Osteoblast (primary cell): ENCODE measurements around the gene EXD3. TPM values are rescaled to one million over a fixed set of nuclear protein-coding genes. Genes with fewer than 3 reads are reported as not detected.
A peak's percentile ranks its signal among the peaks of the same experiment; 100 is the strongest.

Source experiments
- DNase-seq: peaks from one replicate; pipeline ENCODE4 v3.0.0; 2011; ENCODE audit warnings: low spot score, mixed read lengths; ENCODE audit not compliant: insufficient read length; ENCODE audit errors: missing footprints
- H2AFZ ChIP-seq: 2 replicates; pipeline ENCODE4 v1.6.0; 2011; ENCODE audit warnings: mild to moderate bottlenecking, low read length
- H3K27ac ChIP-seq: 2 replicates; pipeline ENCODE4 v1.5.1; 2011; ENCODE audit warnings: mild to moderate bottlenecking, low read depth, low read length, moderate library complexity
- H3K27me3 ChIP-seq: 2 replicates; pipeline ENCODE4 v1.6.0; 2012; ENCODE audit warnings: mild to moderate bottlenecking, control low read depth, inconsistent platforms, low read length, moderate library complexity; ENCODE audit not compliant: insufficient read depth
- H3K36me3 ChIP-seq: 2 replicates; pipeline ENCODE4 v1.5.1; 2011; ENCODE audit warnings: mild to moderate bottlenecking, low read length, control low read depth, moderate library complexity; ENCODE audit not compliant: insufficient read depth
- H3K4me1 ChIP-seq: 2 replicates; pipeline ENCODE4 v1.5.1; 2011; ENCODE audit warnings: mild to moderate bottlenecking, low read length, control low read depth, moderate library complexity; ENCODE audit not compliant: insufficient read depth
- H3K4me2 ChIP-seq: 2 replicates; pipeline ENCODE4 v1.6.0; 2011; ENCODE audit warnings: mild to moderate bottlenecking, low read length; ENCODE audit not compliant: insufficient read depth
- H3K4me3 ChIP-seq: fragments of 200-600 bp; sonication (generic); 3 replicates; pipeline ENCODE4 v1.5.1; 2012; ENCODE audit warnings: mild to moderate bottlenecking, low read length, inconsistent platforms; ENCODE audit not compliant: insufficient read depth
- H3K79me2 ChIP-seq: 2 replicates; pipeline ENCODE4 v1.6.0; 2012; ENCODE audit warnings: mild to moderate bottlenecking, low read length, control low read depth, inconsistent platforms; ENCODE audit not compliant: insufficient read depth
- H3K9me3 ChIP-seq: 2 replicates; pipeline ENCODE4 v1.5.1; 2011; ENCODE audit warnings: low read depth, low read length, control low read depth
- H4K20me1 ChIP-seq: 2 replicates; pipeline ENCODE4 v1.6.0; 2012; ENCODE audit warnings: mild to moderate bottlenecking, low read length, control low read depth; ENCODE audit not compliant: insufficient read depth
- total RNA-seq: library from RNA; depleted of rRNA; stranded (reverse); fragments of >200 nt; gene quantifications from 2 replicates; pipeline ENCODE4 v1.2.3, GENCODE V29; 2012
- TF ChIP-seq, protein P1 (sequence below): IDR thresholded peaks from 2 replicates; pipeline ENCODE4 v1.5.1; 2011; ENCODE audit warnings: mild to moderate bottlenecking, low read depth, low read length, moderate library complexity; ENCODE audit errors: extremely low read depth

The EXD3 gene
- total RNA-seq, 1 donor = 7.6 TPM

DNA sequence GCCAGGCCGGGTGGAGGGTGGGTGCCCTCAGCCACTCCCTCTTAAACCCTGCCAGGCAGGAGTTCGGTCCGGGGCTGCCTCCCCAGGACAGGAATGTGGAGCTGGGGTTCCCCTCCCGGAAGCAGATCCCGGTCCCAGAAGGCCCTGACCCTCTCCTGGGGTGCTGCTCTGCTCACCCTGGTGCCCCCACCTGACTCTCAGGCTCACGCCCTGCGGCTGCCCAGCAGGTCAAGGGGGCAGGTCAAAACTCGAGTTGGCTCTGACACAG is 117.2 kb downstream of the EXD3 start:
- H4K20me1 ChIP-seq = no peaks in the 10 kb centered on the region
- TF ChIP-seq, protein P1, sequence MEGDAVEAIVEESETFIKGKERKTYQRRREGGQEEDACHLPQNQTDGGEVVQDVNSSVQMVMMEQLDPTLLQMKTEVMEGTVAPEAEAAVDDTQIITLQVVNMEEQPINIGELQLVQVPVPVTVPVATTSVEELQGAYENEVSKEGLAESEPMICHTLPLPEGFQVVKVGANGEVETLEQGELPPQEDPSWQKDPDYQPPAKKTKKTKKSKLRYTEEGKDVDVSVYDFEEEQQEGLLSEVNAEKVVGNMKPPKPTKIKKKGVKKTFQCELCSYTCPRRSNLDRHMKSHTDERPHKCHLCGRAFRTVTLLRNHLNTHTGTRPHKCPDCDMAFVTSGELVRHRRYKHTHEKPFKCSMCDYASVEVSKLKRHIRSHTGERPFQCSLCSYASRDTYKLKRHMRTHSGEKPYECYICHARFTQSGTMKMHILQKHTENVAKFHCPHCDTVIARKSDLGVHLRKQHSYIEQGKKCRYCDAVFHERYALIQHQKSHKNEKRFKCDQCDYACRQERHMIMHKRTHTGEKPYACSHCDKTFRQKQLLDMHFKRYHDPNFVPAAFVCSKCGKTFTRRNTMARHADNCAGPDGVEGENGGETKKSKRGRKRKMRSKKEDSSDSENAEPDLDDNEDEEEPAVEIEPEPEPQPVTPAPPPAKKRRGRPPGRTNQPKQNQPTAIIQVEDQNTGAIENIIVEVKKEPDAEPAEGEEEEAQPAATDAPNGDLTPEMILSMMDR = no peak
- H3K79me2 ChIP-seq = no peaks in the 10 kb centered on the region
- H3K27ac ChIP-seq = no peak overlapping the region
- DNase-seq = no peak
- H3K4me3 ChIP-seq = no peak overlapping the region
- no peak overlapping the region for H3K4me2 ChIP-seq
- H2AFZ ChIP-seq = no peak overlapping the region
- peaks cover 4% of the 10 kb centered on the region for H3K27me3 ChIP-seq
- no peaks in the 10 kb centered on the region for H3K9me3 ChIP-seq
- no peaks in the 10 kb centered on the region for H3K36me3 ChIP-seq
- H3K4me1 ChIP-seq = peaks cover 4% of the 10 kb centered on the region

DNA sequence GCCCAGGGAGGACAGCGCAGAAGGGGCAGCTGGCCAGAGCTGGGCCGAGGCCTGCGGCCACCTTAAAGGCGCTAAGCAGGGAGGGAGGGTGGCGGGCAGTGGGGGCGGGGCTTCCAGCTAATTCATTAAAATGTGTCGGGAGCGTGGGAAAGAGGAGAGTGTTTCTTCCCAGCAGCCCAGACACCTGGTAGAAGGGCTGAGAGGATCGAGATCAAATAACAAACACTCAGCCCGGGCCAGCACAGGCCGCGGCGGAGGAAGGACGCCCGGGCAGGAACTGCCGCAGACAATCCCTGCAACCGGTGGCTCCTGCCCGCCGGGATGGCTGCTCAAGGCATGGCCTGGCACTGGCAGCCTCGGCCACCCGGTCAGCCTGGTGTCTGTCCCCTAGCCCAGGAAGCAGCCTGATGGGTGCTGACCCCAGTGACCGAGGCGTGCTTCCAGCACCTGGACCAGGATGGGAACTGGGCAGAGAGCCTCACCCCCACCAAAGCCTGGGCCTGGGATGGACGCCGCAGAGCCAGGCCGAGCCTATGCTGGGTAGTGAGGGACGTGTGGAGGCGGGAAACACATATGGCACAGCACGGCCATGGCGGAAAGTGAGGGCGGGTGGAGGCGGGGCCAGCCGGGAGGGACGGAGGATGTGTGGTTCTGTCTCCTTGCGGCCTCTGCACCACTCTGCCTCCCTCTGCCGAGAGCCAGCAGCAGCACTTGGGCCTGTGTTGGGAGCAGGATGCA is 117.7 kb downstream of the EXD3 start:
- H2AFZ ChIP-seq = peak overlapping the region; percentile 60
- DNase-seq = peak; percentile 98
- H3K79me2 ChIP-seq = no peaks in the 10 kb centered on the region
- H4K20me1 ChIP-seq = no peaks in the 10 kb centered on the region
- H3K27ac ChIP-seq = no peak overlapping the region
- peaks cover 4% of the 10 kb centered on the region for H3K4me1 ChIP-seq
- no peaks in the 10 kb centered on the region for H3K9me3 ChIP-seq
- H3K27me3 ChIP-seq = peaks cover 9% of the 10 kb centered on the region
- no peak overlapping the region for H3K4me3 ChIP-seq
- no peaks in the 10 kb centered on the region for H3K36me3 ChIP-seq
- peak overlapping the region; percentile 33 for H3K4me2 ChIP-seq
- TF ChIP-seq, protein P1 = no peak

DNA sequence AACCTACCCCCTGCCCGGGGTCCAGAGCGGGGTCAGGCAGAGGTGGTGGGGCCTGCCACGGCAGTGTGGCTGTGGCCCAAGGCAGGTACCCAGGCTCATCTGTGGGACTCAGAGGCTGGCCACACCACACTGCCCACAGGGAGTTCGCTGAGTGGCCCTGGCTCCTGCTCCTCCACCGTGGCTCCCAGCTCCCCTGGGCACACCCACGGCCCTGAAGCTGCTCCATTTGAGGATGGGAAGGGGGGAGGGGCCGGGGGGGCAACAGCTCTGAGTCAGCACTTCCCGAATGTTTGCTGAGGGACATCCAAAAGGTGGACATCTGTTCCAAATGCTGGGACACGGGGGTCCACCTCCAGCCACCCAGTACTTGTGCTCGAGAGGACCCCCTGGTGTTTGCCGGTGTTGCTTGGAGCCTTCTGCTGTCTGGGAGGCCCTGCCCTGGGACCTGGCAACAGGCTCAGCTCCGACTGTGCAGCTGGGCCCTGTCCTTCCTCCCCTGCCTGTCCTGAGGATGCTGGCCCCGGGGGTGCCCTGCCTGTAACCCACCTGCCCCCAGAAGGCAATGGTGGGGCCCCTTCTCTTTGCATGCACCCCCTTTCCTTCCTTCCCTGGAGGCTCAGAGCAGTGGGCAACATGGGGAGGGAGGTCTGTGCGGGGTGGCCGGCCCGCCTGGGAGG is 118.4 kb downstream of the EXD3 start:
- H3K4me1 ChIP-seq = peaks cover 4% of the 10 kb centered on the region
- no peaks in the 10 kb centered on the region for H3K79me2 ChIP-seq
- TF ChIP-seq, protein P1 = no peak

DNA sequence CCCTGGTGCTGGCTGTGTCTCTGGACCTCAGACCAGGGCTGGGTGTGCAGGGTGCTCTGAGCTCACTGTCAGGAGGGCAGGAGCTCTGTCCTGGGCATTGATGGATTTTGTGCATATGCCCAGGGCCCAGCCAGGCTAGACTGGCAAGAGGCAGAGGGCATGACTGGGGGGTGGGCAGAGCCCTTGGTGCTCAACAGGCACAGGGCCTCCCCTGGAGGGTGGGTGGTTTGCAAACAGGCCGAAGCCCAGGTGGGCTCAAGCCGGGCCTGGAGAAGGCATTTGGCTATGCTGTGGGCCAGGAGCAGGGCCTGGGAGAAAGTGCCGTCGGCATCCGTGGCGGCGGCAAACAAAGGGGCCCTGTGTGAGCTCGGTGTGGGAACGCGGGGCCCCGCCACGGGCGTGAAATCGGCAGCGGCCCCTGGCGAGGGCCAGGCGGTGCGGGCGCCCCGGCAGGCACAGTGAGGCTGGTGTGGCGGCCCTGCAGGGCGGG is 119.0 kb downstream of the EXD3 start:
- Histone ChIP-seq H3K27me3 (peaks cover 22% of the 10 kb centered on the region), H3K4me3 (no peak overlapping the region), H4K20me1 (no peaks in the 10 kb centered on the region), H3K36me3 (no peaks in the 10 kb centered on the region), H3K79me2 (no peaks in the 10 kb centered on the region), H3K4me1 (peaks cover 4% of the 10 kb centered on the region), H3K9me3 (no peaks in the 10 kb centered on the region), H3K4me2 (no peak overlapping the region), H3K27ac (no peak overlapping the region), H2AFZ (no peak overlapping the region)
- DNase-seq = peak; percentile 80
- TF ChIP-seq, protein P1 = no peak

More for the DNA sequence above, 118.4 kb downstream of the EXD3 start:
- Histone ChIP-seq H2AFZ (no peak overlapping the region), H4K20me1 (no peaks in the 10 kb centered on the region), H3K9me3 (no peaks in the 10 kb centered on the region), H3K36me3 (no peaks in the 10 kb centered on the region), H3K4me3 (no peak overlapping the region), H3K4me2 (no peak overlapping the region), H3K27me3 (peaks cover 16% of the 10 kb centered on the region), H3K27ac (no peak overlapping the region)
- peak; percentile 78 for DNase-seq
